Choroid plexus epithelial cell (primary cell): ENCODE data around the gene ZNF223.

Experiments
- DNase-seq: peaks from one replicate; pipeline ENCODE4 v3.0.0-alpha.2; 2010; ENCODE audit warnings: low read depth
- H3K4me3 ChIP-seq: 2 replicates; pipeline ENCODE4 v1.5.1; 2011; ENCODE audit warnings: low read depth, mild to moderate bottlenecking, control low read depth, low read length, moderate library complexity
- TF ChIP-seq, protein P1 (sequence below): conservative IDR thresholded peaks from 2 replicates; pipeline ENCODE4 v1.5.1; 2011; ENCODE audit warnings: low read depth, mild to moderate bottlenecking, control low read depth, inconsistent platforms, low read length, moderate library complexity

ZNF223 gene

DNA sequence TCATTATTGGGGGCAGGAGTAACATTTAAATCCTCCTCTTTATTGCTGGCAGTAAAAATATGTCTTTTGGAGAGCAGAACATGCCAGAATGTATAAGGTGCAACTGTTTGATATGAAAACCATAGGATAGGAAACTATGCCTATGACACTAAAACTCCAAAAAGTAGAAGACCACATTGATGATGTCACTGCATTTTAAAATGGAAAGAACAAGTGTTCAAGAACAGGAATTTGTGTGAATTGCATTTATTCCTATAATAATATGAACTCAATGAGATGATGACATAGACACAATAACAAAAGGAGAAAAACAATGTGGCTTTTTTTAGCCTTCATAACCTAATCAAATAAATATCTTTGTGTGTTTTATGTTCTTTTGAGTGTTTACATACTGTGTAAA lies 57.6 kb downstream of the ZNF223 start:
- no peak overlapping the region for H3K4me3 ChIP-seq
- DNase-seq, result no peak
- TF ChIP-seq, protein P1, sequence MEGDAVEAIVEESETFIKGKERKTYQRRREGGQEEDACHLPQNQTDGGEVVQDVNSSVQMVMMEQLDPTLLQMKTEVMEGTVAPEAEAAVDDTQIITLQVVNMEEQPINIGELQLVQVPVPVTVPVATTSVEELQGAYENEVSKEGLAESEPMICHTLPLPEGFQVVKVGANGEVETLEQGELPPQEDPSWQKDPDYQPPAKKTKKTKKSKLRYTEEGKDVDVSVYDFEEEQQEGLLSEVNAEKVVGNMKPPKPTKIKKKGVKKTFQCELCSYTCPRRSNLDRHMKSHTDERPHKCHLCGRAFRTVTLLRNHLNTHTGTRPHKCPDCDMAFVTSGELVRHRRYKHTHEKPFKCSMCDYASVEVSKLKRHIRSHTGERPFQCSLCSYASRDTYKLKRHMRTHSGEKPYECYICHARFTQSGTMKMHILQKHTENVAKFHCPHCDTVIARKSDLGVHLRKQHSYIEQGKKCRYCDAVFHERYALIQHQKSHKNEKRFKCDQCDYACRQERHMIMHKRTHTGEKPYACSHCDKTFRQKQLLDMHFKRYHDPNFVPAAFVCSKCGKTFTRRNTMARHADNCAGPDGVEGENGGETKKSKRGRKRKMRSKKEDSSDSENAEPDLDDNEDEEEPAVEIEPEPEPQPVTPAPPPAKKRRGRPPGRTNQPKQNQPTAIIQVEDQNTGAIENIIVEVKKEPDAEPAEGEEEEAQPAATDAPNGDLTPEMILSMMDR, result no peak

DNA sequence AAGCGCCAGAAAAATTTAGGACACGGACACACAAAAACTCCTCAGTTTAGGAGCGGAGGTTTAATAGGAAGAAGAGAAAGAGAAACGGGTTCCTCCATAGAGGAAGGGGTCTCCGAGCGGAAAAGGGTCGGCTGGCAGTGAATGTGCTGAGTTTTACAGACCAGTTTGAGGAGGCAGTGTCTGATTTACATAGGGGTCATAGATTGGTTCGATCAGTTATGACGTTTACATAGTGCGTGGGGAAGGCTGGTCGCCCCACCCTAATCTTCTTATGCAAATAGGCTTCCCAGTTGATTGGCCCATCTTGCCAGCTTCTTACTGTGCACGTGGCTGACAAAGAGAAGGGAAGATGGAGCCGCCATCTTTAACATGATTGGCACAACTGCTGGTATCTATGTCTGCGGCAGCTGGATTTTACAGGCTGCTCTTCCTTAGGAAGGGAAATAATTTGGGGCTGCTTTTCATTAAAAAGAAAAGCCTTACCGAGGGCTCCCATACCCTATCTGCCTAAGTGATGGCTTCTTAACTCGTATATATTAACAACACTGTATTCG lies 60.2 kb downstream of the ZNF223 start:
- H3K4me3 ChIP-seq, result peak overlapping the region; percentile 87
- peak; percentile 96 for DNase-seq
- TF ChIP-seq, protein P1, result no peak

DNA sequence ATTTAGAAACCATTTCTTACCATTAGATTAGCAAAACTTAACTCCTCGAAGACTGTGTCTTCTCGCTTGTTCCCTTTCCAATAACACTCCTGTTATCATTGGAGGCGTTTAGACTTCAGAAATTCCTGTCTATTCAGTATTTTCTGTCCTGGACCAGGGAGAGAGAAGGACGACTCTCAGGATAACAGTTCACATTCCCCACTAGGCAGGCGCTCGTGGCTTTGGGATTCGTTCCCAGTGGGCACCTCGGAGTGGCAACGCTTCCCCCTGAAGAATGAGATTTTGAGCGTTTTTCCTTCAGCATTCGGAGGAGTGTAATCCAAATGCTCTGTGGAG lies 60.9 kb downstream of the ZNF223 start:
- DNase-seq, result no peak
- TF ChIP-seq, protein P1, result no peak
- peak overlapping the region; percentile 87 for H3K4me3 ChIP-seq

DNA sequence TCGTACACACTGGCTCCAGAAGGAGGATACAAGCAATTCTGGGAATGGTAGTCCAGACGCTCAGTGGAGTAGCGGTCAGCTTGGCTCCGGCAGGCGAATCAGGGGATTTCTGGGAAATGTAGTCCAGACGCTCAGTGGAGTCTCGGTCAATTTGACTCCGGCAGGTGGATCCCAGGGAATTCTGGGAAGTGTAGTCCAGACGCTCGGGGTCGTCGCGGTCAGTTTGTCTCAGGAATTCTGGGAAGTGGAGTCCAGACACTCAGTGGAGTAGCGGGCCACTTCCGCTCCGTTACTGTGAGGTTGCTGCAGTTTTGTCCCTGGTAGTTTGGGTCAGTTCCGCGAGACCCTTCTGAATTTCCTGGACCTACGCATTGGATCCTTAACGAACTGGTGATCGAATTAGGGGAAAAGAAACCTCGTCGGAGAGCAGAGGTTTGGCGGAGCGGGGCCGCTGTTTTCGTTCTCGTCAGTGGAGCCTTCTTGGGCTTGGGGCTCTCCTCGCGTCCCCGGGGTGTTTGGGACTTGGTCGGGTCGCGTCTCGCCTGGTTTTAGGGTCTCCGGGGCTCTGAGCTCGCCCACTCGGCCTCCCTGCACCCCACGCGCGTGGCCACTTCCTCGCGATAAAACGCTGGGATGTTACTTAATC lies 61.4 kb downstream of the ZNF223 start, which contains the start of gene ZNF225:
Gene ZNF225 (plus strand): TSS at position 262 of the 646 bp plus-strand sequence. CDS start 2,429 bp downstream, outside the sequence.
- DNase-seq, result peak; percentile 99
- TF ChIP-seq, protein P1, result peak; percentile 7
- peak within 1 kb of the TSS; percentile 87 for H3K4me3 ChIP-seq

DNA sequence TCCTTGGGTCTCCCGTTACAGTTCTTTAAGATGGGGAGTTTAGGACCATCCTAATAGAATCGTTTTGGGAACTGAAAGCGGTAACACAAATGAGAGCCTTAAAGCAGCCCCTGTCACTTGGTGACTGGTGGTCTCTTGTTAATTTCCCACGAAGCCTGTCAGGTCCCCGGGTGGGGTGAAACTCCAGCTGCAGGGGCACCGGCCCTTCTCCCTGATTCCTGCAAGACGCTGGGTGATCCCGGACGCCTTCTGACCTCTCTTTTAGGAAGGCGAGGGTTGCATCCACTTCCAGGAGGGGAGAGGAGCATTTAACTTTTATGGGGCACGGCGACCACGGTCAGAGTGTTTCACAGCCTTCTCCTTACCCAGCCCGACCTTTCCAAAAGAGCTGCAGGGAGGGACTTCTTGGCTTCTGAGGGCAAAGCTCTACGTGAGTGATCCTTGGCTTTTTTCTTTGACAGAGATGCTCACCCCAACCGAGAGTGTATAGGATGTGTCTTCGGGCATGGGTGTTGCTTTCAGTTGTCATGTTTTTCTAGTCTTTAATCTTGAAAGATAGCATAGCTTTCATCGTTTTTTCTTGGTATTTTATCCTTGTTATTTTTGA lies 62.1 kb downstream of the ZNF223 start:
- TF ChIP-seq, protein P1, result no peak
- peak overlapping the region; percentile 87 for H3K4me3 ChIP-seq
- no peak for DNase-seq
